ENCODE results near the gene PPP3R1. TPM values are rescaled to one million over a fixed set of nuclear protein-coding genes. Genes with fewer than 3 reads are reported as not detected.

PPP3R1 gene
- total RNA-seq, 8 experiments from 2014 or later, result 26.4 to 55.1 (median 39.6) TPM

GRCh38 chr2:68240446-68240845, 11.9 kb downstream of the PPP3R1 start:
- in situ Hi-C loops (cut with MboI; ENCODE audit: low pct_unique_long_range_greater_than_20kb in 2 of 9, low sequenced_read_pairs in 9 of 9, unreplicated experiment in 9 of 9), result no loop called here
- WGBS, 10 experiments, result 73 to 100% (median 81%) methylated on average over 1 to 4 of the region's 4 CpGs
- Histone ChIP-seq H3K27ac (no peak overlapping the region), H3K4me3 (no peak overlapping the region), H3K4me1 (replicated peaks in 1 of 2) (peaks cover 7 to 17% of the 10 kb centered on the region in 2 donors)
- ATAC-seq (replicated peaks in 6 of 8), result no peak

GRCh38 chr2:68238955-68239822, 13.1 kb downstream of the PPP3R1 start:
- in situ Hi-C loops (cut with MboI; ENCODE audit: low pct_unique_long_range_greater_than_20kb in 2 of 9, low sequenced_read_pairs in 9 of 9, unreplicated experiment in 9 of 9), result no loop called here
- no peak for ATAC-seq (replicated peaks in 6 of 8)
- peaks cover 7 to 17% of the 10 kb centered on the region in 2 donors for H3K4me1 ChIP-seq (replicated peaks in 1 of 2)
- no peak overlapping the region for H3K4me3 ChIP-seq
- peak overlapping the region in 1 of 2 donors; percentile 42 for H3K27ac ChIP-seq
- WGBS, 10 experiments, result 62 to 95% (median 84%) methylated on average over 5 to 6 of the region's 6 CpGs

GRCh38 chr2:68237976-68238580, 14.3 kb downstream of the PPP3R1 start:
- ATAC-seq (replicated peaks in 6 of 8), result peak in 6 of 8 experiments; percentile 22 to 62 (median 42)
- in situ Hi-C loops (cut with MboI; ENCODE audit: low pct_unique_long_range_greater_than_20kb in 2 of 9, low sequenced_read_pairs in 9 of 9, unreplicated experiment in 9 of 9), result no loop called here
- Histone ChIP-seq H3K27ac (no peak overlapping the region), H3K4me1 (replicated peaks in 1 of 2) (peaks cover 7 to 17% of the 10 kb centered on the region in 2 donors), H3K4me3 (no peak overlapping the region)
- WGBS, 10 experiments, result 0 to 63% (median 40%) methylated on average over 1 to 4 of the region's 4 CpGs

GRCh38 chr2:68237404-68237803, 14.9 kb downstream of the PPP3R1 start:
- no peak overlapping the region for H3K27ac ChIP-seq
- peaks cover 7 to 17% of the 10 kb centered on the region in 2 donors for H3K4me1 ChIP-seq (replicated peaks in 1 of 2)
- ATAC-seq (replicated peaks in 6 of 8), result peak in 2 of 8 experiments; percentile 71 to 73
- H3K4me3 ChIP-seq, result no peak overlapping the region
- in situ Hi-C loops (cut with MboI; ENCODE audit: low pct_unique_long_range_greater_than_20kb in 2 of 9, low sequenced_read_pairs in 9 of 9, unreplicated experiment in 9 of 9), result no loop called here
- WGBS, 10 experiments, result 6 to 100% (median 90%) methylated on average over 1 to 2 of the region's 2 CpGs; no CpG with 5 or more reads in 1 of the 10 experiments

- in situ Hi-C loops (cut with MboI; ENCODE audit: low pct_unique_long_range_greater_than_20kb in 2 of 9, low sequenced_read_pairs in 9 of 9, unreplicated experiment in 9 of 9), result no loop called here
- H3K27ac ChIP-seq, result no peak overlapping the region
- peaks cover 7 to 17% of the 10 kb centered on the region in 2 donors for H3K4me1 ChIP-seq (replicated peaks in 1 of 2)
- H3K4me3 ChIP-seq, result no peak overlapping the region
- ATAC-seq (replicated peaks in 6 of 8), result no peak
These were observed 15.5 kb downstream of the PPP3R1 start for GRCh38 chr2:68236876-68237275.

- ATAC-seq (replicated peaks in 6 of 8), result no peak
- in situ Hi-C loops (cut with MboI; ENCODE audit: low pct_unique_long_range_greater_than_20kb in 2 of 9, low sequenced_read_pairs in 9 of 9, unreplicated experiment in 9 of 9), result no loop called here
- WGBS, 10 experiments, result 45 to 100% (median 63%) methylated on average over 1 to 4 of the region's 4 CpGs; no CpG with 5 or more reads in 2 of the 10 experiments
- Histone ChIP-seq H3K4me1 (replicated peaks in 1 of 2) (peaks cover 7 to 17% of the 10 kb centered on the region in 2 donors), H3K27ac (no peak overlapping the region), H3K4me3 (no peak overlapping the region)
These were observed 16.1 kb downstream of the PPP3R1 start for GRCh38 chr2:68236103-68236734.

GRCh38 chr2:68235090-68235489, 17.2 kb downstream of the PPP3R1 start:
- H3K27ac ChIP-seq, result no peak overlapping the region
- WGBS, 10 experiments, result 60 to 100% (median 100%) methylated on average over 1 of the region's 1 CpG; no CpG with 5 or more reads in 2 of the 10 experiments

GRCh38 chr2:68234405-68234804, 17.9 kb downstream of the PPP3R1 start:
- H3K4me3 ChIP-seq, result no peak overlapping the region
- no peak for ATAC-seq (replicated peaks in 6 of 8)
- H3K4me1 ChIP-seq (replicated peaks in 1 of 2), result peaks cover 7 to 17% of the 10 kb centered on the region in 2 donors
- in situ Hi-C loops (cut with MboI; ENCODE audit: low pct_unique_long_range_greater_than_20kb in 2 of 9, low sequenced_read_pairs in 9 of 9, unreplicated experiment in 9 of 9), result no loop called here
- H3K27ac ChIP-seq, result no peak overlapping the region
- 83 to 100% (median 98%) methylated on average over 1 to 4 of the region's 4 CpGs; no CpG with 5 or more reads in 1 of the 10 experiments for WGBS, 10 experiments

More at GRCh38 chr2:68235090-68235489, 17.2 kb downstream of the PPP3R1 start:
- Histone ChIP-seq H3K4me1 (replicated peaks in 1 of 2) (peaks cover 7 to 17% of the 10 kb centered on the region in 2 donors), H3K4me3 (no peak overlapping the region)
- ATAC-seq (replicated peaks in 6 of 8), result no peak
- in situ Hi-C loops (cut with MboI; ENCODE audit: low pct_unique_long_range_greater_than_20kb in 2 of 9, low sequenced_read_pairs in 9 of 9, unreplicated experiment in 9 of 9), result no loop called here

GRCh38 chr2:68231061-68231372, 21.3 kb downstream of the PPP3R1 start:
- H3K27ac ChIP-seq, result no peak overlapping the region
- 7 to 85% (median 51%) methylated on average over 1 of the region's 1 CpG; no CpG with 5 or more reads in 2 of the 10 experiments for WGBS, 10 experiments
- in situ Hi-C loops (cut with MboI; ENCODE audit: low pct_unique_long_range_greater_than_20kb in 2 of 9, low sequenced_read_pairs in 9 of 9, unreplicated experiment in 9 of 9), result no loop called here
- H3K4me1 ChIP-seq (replicated peaks in 1 of 2), result no peaks in the 10 kb centered on the region
- H3K4me3 ChIP-seq, result no peak overlapping the region
- peak in 1 of 8 experiments; percentile 22 for ATAC-seq (replicated peaks in 6 of 8)

- Histone ChIP-seq H3K4me3 (no peak overlapping the region), H3K4me1 (replicated peaks in 1 of 2) (no peaks in the 10 kb centered on the region), H3K27ac (no peak overlapping the region)
- in situ Hi-C loops (cut with MboI; ENCODE audit: low pct_unique_long_range_greater_than_20kb in 2 of 9, low sequenced_read_pairs in 9 of 9, unreplicated experiment in 9 of 9), result no loop called here
- 72 to 98% (median 88%) methylated on average over 2 to 5 of the region's 5 CpGs; no CpG with 5 or more reads in 1 of the 10 experiments for WGBS, 10 experiments
- no peak for ATAC-seq (replicated peaks in 6 of 8)
These were observed 21.9 kb downstream of the PPP3R1 start for GRCh38 chr2:68230241-68231060.

- in situ Hi-C loops (cut with MboI; ENCODE audit: low pct_unique_long_range_greater_than_20kb in 2 of 9, low sequenced_read_pairs in 9 of 9, unreplicated experiment in 9 of 9), result no loop called here
- peaks cover 3 to 6% of the 10 kb centered on the region in 2 donors for H3K4me1 ChIP-seq (replicated peaks in 1 of 2)
- no peak overlapping the region for H3K27ac ChIP-seq
- ATAC-seq (replicated peaks in 6 of 8), result no peak
- 8 to 100% (median 84%) methylated on average over 1 to 2 of the region's 2 CpGs for WGBS, 10 experiments
- H3K4me3 ChIP-seq, result no peak overlapping the region
These were observed 25.5 kb downstream of the PPP3R1 start for GRCh38 chr2:68226794-68227193.

GRCh38 chr2:68225119-68225632, 27.2 kb downstream of the PPP3R1 start:
- ATAC-seq (replicated peaks in 6 of 8), result peak in 3 of 8 experiments; percentile 81 to 93 (median 87)
- in situ Hi-C loops (cut with MboI; ENCODE audit: low pct_unique_long_range_greater_than_20kb in 2 of 9, low sequenced_read_pairs in 9 of 9, unreplicated experiment in 9 of 9), result no loop called here

More at GRCh38 chr2:68225119-68225632, 27.2 kb downstream of the PPP3R1 start:
- Histone ChIP-seq H3K27ac (no peak overlapping the region), H3K4me3 (no peak overlapping the region), H3K4me1 (replicated peaks in 1 of 2) (peaks cover 3 to 6% of the 10 kb centered on the region in 2 donors)
- 10 to 63% (median 30%) methylated on average over 1 to 2 of the region's 2 CpGs; no CpG with 5 or more reads in 2 of the 10 experiments for WGBS, 10 experiments
